ENCODE data around the gene BBOF1. TPM values are rescaled to one million over a fixed set of nuclear protein-coding genes. Genes with fewer than 3 reads are reported as not detected.

The BBOF1 gene
- total RNA-seq, 1 experiment from 2014 or later, result 4.0 TPM

DNA sequence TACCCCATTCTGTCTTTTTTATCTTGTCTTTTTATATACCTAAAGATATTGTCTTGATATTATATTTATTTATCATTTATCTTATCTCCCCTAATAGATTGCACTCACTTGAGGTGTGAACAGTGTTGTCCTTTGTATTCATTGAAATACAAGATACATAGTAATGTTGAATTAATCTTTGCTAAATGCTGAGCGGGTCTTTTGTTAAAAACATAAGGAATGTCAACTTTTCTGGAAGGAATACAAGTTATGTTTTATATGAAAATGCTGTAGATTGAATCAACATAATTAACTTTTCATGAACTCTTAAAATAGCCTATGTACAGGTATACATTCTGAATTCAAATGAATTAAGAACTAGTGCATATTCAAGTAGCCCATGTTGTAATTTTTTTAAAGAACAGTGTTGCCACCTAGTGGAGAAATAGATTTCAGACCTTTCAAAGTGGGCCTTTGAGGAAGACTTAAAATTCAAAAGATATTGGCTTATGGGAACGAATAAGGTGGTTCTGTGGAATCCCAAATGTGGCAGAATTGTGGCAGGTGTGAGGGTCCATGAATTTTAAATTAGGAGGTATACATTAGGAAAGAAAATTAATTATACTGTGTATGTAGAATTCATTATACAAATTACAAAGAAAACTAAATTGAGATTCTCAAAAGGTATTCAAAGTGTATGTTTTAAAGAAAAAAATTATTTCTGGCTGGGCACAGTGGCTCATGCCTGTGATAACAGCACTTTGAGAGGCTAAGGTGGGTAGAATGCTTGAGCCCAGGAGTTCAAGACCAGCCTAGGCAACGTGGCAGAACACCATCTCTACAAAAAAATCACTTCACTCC is 19.1 kb downstream of the BBOF1 start:
- ATAC-seq (peak; percentile 79), DNase-seq (ENCODE audit: low read depth, low spot score) (no peak)
- intact Hi-C loops (cut with micrococcal nuclease), result loop anchor here (1.0 kb wide), 1 partner anchor 310 kb away; no protein-coding TSS in a partner anchor
- Histone ChIP-seq H3K4me2 (ENCODE audit: low read length) (no peak overlapping the region), H3K27me3 (ENCODE audit: insufficient read depth, low read length) (no peaks in the 10 kb centered on the region), H3K9me3 (ENCODE audit: control insufficient read depth in 1 of 2, insufficient read depth in 1 of 2, low read depth in 1 of 2, low read length in 2 of 2) (no peaks in the 10 kb centered on the region), H3K9me2 (ENCODE audit: insufficient read depth) (no peaks in the 10 kb centered on the region), H3K36me3 (ENCODE audit: control insufficient read depth in 1 of 2, insufficient read depth in 2 of 2, low read length in 2 of 2) (no peaks in the 10 kb centered on the region), H3K4me1 (ENCODE audit: control insufficient read depth in 1 of 2, insufficient read depth in 2 of 2, low read length in 2 of 2) (no peaks in the 10 kb centered on the region), H2AFZ (ENCODE audit: low read depth, low read length, poor library complexity, severe bottlenecking) (peak overlapping the region; percentile 33), H3K4me3 (replicated peaks in 1 of 2; ENCODE audit: low read depth in 1 of 2, low read length in 2 of 2) (no peak overlapping the region), H3K27ac (ENCODE audit: low read depth, low read length) (no peak overlapping the region), H3K9ac (ENCODE audit: low read length) (no peak overlapping the region), H3K79me2 (ENCODE audit: insufficient read depth, low read length) (no peaks in the 10 kb centered on the region), H4K20me1 (ENCODE audit: insufficient read depth) (no peaks in the 10 kb centered on the region)
- ChIA-PET POLR2A (no interaction called here), CTCF (interaction anchor here (1.2 kb wide), 1 partner anchor 309 kb away, joined by 4 read pairs; no protein-coding TSS in a partner anchor), RAD21 (ENCODE audit: low non-redundant PET in 1 of 2, low total read pairs in 2 of 2, uncharacterized antibody in 2 of 2, unreplicated experiment in 2 of 2) (no interaction called here)
- TF ChIP-seq SRF (IDR thresholded peaks at IDR 0.05; ENCODE audit: low read depth) (no peak), RAD21 (IDR thresholded peaks at IDR 0.05; ENCODE audit: low read depth) (peak; percentile 77), ZNF274 (IDR thresholded peaks at IDR 0.05; ENCODE audit: low read depth, low read length) (no peak), FOSL1 (IDR thresholded peaks at IDR 0.05; ENCODE audit: low read depth) (0 out of 2 replicates have a peak, but pooled peaks have one; percentile 19), SIN3A (IDR thresholded peaks at IDR 0.05; ENCODE audit: low read depth) (no peak)
- TF ChIP-seq, protein P1, sequence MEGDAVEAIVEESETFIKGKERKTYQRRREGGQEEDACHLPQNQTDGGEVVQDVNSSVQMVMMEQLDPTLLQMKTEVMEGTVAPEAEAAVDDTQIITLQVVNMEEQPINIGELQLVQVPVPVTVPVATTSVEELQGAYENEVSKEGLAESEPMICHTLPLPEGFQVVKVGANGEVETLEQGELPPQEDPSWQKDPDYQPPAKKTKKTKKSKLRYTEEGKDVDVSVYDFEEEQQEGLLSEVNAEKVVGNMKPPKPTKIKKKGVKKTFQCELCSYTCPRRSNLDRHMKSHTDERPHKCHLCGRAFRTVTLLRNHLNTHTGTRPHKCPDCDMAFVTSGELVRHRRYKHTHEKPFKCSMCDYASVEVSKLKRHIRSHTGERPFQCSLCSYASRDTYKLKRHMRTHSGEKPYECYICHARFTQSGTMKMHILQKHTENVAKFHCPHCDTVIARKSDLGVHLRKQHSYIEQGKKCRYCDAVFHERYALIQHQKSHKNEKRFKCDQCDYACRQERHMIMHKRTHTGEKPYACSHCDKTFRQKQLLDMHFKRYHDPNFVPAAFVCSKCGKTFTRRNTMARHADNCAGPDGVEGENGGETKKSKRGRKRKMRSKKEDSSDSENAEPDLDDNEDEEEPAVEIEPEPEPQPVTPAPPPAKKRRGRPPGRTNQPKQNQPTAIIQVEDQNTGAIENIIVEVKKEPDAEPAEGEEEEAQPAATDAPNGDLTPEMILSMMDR (IDR thresholded peaks at IDR 0.05 in 2 of 3, conservative IDR thresholded peaks at IDR 0.05 in 1 of 3; ENCODE audit: borderline replicate concordance in 1 of 3, insufficient read depth in 1 of 3, low read depth in 2 of 3, low read length in 2 of 3), result peak; percentile 46 to 78 (median 55); a peak in 5 of 6 replicates
- BruUV-seq (replicated peaks), result no TSS peak

DNA sequence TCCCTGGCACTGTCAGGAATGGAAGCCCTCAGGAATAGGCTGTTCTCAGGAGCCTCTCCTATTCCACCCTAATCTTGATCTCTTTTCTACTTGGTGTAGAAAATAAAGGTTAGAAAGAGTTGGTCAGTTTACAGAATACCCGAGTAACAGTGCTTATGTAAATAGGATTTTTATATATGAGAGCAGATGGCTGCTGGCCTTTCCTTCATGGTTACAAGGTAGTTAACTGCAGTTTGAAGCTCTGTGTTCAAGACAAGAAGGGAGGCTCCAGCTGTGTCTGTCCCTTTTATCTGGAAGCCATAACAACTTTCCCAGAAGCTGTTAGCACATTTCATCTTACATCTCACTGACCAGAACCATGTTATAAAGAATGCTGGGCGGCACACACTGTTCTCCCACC is 23.1 kb downstream of the BBOF1 start:
- no peak overlapping the region for H3K9ac ChIP-seq (ENCODE audit: low read length)
- H3K27me3 ChIP-seq (ENCODE audit: insufficient read depth, low read length), result no peaks in the 10 kb centered on the region
- ChIA-PET CTCF (no interaction called here), POLR2A (no interaction called here), RAD21 (ENCODE audit: low non-redundant PET in 1 of 2, low total read pairs in 2 of 2, uncharacterized antibody in 2 of 2, unreplicated experiment in 2 of 2) (no interaction called here)
- H3K79me2 ChIP-seq (ENCODE audit: insufficient read depth, low read length), result no peaks in the 10 kb centered on the region
- no peak overlapping the region for H3K4me2 ChIP-seq (ENCODE audit: low read length)
- no peak for DNase-seq (ENCODE audit: low read depth, low spot score)
- H3K9me3 ChIP-seq (ENCODE audit: control insufficient read depth in 1 of 2, insufficient read depth in 1 of 2, low read depth in 1 of 2, low read length in 2 of 2), result no peaks in the 10 kb centered on the region
- no TSS peak for BruUV-seq (replicated peaks)
- no peak overlapping the region for H3K4me3 ChIP-seq (replicated peaks in 1 of 2; ENCODE audit: low read depth in 1 of 2, low read length in 2 of 2)
- H3K9me2 ChIP-seq (ENCODE audit: insufficient read depth), result no peaks in the 10 kb centered on the region
- no peaks in the 10 kb centered on the region for H4K20me1 ChIP-seq (ENCODE audit: insufficient read depth)
- TF ChIP-seq ELF1 (IDR thresholded peaks at IDR 0.05; ENCODE audit: borderline replicate concordance, low read depth) (no peak), POLR2AphosphoS5 (IDR thresholded peaks at IDR 0.05; ENCODE audit: low read depth, low read length) (no peak)
- no peak overlapping the region for H2AFZ ChIP-seq (ENCODE audit: low read depth, low read length, poor library complexity, severe bottlenecking)
- ATAC-seq, result no peak
- no peaks in the 10 kb centered on the region for H3K4me1 ChIP-seq (ENCODE audit: control insufficient read depth in 1 of 2, insufficient read depth in 2 of 2, low read length in 2 of 2)
- intact Hi-C loops (cut with micrococcal nuclease), result no loop called here
- H3K27ac ChIP-seq (ENCODE audit: low read depth, low read length), result no peak overlapping the region
- no peaks in the 10 kb centered on the region for H3K36me3 ChIP-seq (ENCODE audit: control insufficient read depth in 1 of 2, insufficient read depth in 2 of 2, low read length in 2 of 2)
